ENCODE data around the gene CAVIN2. TPM values are rescaled to one million over a fixed set of nuclear protein-coding genes. Genes with fewer than 3 reads are reported as not detected.

The CAVIN2 gene
- total and polyA plus RNA-seq, 2 experiments from 2014 or later: 2.0 to 4.8 TPM

DNA sequence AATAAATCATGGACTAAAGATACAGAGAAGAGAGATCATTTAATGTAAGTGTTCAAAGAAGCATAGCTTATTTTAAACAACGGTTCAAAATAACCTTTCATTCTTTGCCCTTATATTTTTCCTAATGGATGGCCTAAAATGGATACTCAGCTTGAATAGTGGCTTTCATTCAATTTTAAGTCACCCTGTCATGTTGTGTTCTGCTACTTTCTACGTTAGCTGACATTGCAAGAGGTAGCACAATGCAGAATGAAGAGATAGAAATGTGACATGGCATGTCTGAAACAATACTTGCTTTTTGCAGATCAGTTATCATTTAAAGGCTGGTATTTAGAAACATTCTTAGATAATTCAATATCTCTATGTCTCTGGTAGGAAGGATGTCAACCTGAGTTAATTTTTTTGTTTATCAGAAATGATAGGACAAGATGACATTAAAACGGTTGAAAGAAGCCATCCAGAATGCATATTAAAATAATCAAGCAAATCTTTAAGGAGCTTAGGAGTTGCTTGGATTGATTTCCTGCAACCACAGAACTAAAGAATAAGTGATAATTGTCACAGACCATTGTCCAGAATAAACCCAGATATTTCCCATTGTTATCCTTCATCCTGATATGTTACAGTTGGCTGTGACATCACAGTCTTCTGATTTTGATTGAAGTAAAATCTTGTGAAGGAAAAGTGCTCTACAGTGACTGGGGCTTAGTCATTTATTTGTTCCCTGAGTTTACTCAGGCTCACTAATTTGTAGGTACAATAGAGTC, 41.7 kb upstream of the CAVIN2 start:
- Histone ChIP-seq H2AFZ (no peak overlapping the region), H3K27ac (no peak overlapping the region)
- WGBS (ENCODE audit: low lambda C conversion rate, missing lambda C conversion rate): 96% methylated on average over 3 of the region's 3 CpGs

DNA sequence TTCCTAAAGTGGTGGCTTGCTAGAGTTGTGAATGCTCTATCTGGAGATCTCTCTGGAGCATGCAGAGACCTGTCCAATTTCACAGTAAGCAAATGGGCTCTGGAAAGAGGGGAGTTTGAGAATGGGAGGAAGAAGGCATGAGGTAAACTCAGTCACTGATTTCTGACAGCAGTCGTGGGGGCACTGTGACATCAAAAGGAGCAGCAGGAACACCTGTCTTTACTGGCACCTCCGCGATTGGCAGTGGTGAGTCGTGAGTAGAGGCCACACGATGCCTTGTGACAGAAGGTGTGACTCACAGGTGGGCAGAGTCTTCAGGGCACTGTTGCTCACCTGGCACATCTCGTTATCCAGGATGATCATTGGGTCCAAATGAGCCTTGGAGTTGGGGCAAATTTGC, 38.8 kb upstream of the CAVIN2 start:
- Histone ChIP-seq H3K4me1 (ENCODE audit: insufficient read depth) (no peaks in the 10 kb centered on the region), H4K20me1 (ENCODE audit: insufficient read depth, poor library complexity, severe bottlenecking) (no peaks in the 10 kb centered on the region), H3K79me2 (no peaks in the 10 kb centered on the region), H3K27me3 (no peaks in the 10 kb centered on the region), H3K9me2 (replicated peaks; ENCODE audit: insufficient read depth) (no peaks in the 10 kb centered on the region), H2AFZ (no peak overlapping the region), H3K9me3 (ENCODE audit: low read depth) (no peaks in the 10 kb centered on the region), H3K27ac (no peak overlapping the region), H3K4me3 (no peak overlapping the region), H3K4me2 (no peak overlapping the region), H3K36me3 (replicated peaks; ENCODE audit: insufficient read depth, low read depth) (no peaks in the 10 kb centered on the region)
- 95% methylated on average over 6 of the region's 6 CpGs for WGBS (ENCODE audit: low lambda C conversion rate, missing lambda C conversion rate)
- no peak for DNase-seq (ENCODE audit: low spot score)
- TF ChIP-seq, protein P1, sequence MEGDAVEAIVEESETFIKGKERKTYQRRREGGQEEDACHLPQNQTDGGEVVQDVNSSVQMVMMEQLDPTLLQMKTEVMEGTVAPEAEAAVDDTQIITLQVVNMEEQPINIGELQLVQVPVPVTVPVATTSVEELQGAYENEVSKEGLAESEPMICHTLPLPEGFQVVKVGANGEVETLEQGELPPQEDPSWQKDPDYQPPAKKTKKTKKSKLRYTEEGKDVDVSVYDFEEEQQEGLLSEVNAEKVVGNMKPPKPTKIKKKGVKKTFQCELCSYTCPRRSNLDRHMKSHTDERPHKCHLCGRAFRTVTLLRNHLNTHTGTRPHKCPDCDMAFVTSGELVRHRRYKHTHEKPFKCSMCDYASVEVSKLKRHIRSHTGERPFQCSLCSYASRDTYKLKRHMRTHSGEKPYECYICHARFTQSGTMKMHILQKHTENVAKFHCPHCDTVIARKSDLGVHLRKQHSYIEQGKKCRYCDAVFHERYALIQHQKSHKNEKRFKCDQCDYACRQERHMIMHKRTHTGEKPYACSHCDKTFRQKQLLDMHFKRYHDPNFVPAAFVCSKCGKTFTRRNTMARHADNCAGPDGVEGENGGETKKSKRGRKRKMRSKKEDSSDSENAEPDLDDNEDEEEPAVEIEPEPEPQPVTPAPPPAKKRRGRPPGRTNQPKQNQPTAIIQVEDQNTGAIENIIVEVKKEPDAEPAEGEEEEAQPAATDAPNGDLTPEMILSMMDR (IDR thresholded peaks at IDR 0.05; ENCODE audit: poor library complexity): no peak
- TF ChIP-seq EZH2 (IDR thresholded peaks at IDR 0.05; ENCODE audit: borderline replicate concordance) (no peak), EZH2phosphoT487 (IDR thresholded peaks at IDR 0.05; ENCODE audit: low read depth, severe bottlenecking, unreplicated experiment) (no peak)

More for the DNA sequence above, 41.7 kb upstream of the CAVIN2 start:
- H3K4me2 ChIP-seq: no peak overlapping the region
- DNase-seq (ENCODE audit: low spot score): no peak
- H3K79me2 ChIP-seq: no peaks in the 10 kb centered on the region
- H3K9me2 ChIP-seq (replicated peaks; ENCODE audit: insufficient read depth): no peaks in the 10 kb centered on the region
- H4K20me1 ChIP-seq (ENCODE audit: insufficient read depth, poor library complexity, severe bottlenecking): no peaks in the 10 kb centered on the region
- no peaks in the 10 kb centered on the region for H3K27me3 ChIP-seq
- no peaks in the 10 kb centered on the region for H3K9me3 ChIP-seq (ENCODE audit: low read depth)
- H3K36me3 ChIP-seq (replicated peaks; ENCODE audit: insufficient read depth, low read depth): no peaks in the 10 kb centered on the region
- TF ChIP-seq EZH2phosphoT487 (IDR thresholded peaks at IDR 0.05; ENCODE audit: low read depth, severe bottlenecking, unreplicated experiment) (no peak), EZH2 (IDR thresholded peaks at IDR 0.05; ENCODE audit: borderline replicate concordance) (no peak)
- TF ChIP-seq, protein P1 (IDR thresholded peaks at IDR 0.05; ENCODE audit: poor library complexity): no peak
- H3K4me3 ChIP-seq: no peak overlapping the region
- no peaks in the 10 kb centered on the region for H3K4me1 ChIP-seq (ENCODE audit: insufficient read depth)

DNA sequence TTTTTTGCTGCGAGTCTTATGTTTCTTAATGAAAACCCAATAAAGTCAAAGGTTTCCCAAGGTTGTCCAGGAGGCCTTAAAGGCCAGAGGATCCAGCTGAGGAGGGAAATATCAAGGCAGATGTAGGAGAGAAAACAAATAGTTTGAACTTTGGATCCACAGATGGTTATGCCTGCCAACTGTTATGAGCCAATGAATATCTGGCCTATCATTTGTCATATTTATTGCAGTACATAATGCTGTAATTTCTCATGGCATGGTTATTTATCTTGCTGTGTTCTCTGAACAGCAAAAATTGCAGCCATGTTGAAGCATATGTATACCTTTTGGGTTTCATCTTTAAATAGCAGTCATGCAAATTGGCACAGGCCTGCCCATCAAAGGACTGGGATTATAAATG, 38.2 kb upstream of the CAVIN2 start:
- H3K36me3 ChIP-seq (replicated peaks; ENCODE audit: insufficient read depth, low read depth): no peaks in the 10 kb centered on the region
- H3K27me3 ChIP-seq: no peaks in the 10 kb centered on the region
- 79% methylated on average over 1 of the region's 1 CpG for WGBS (ENCODE audit: low lambda C conversion rate, missing lambda C conversion rate)
- no peak overlapping the region for H3K4me3 ChIP-seq
- H3K79me2 ChIP-seq: no peaks in the 10 kb centered on the region
- H4K20me1 ChIP-seq (ENCODE audit: insufficient read depth, poor library complexity, severe bottlenecking): no peaks in the 10 kb centered on the region
- H3K27ac ChIP-seq: no peak overlapping the region
- no peak overlapping the region for H2AFZ ChIP-seq
- TF ChIP-seq EZH2phosphoT487 (IDR thresholded peaks at IDR 0.05; ENCODE audit: low read depth, severe bottlenecking, unreplicated experiment): no peak
- TF ChIP-seq, protein P1 (IDR thresholded peaks at IDR 0.05; ENCODE audit: poor library complexity): no peak
- TF ChIP-seq EZH2 (IDR thresholded peaks at IDR 0.05; ENCODE audit: borderline replicate concordance): no peak
- no peaks in the 10 kb centered on the region for H3K9me3 ChIP-seq (ENCODE audit: low read depth)
- no peak overlapping the region for H3K4me2 ChIP-seq
- DNase-seq (ENCODE audit: low spot score): no peak
- no peaks in the 10 kb centered on the region for H3K4me1 ChIP-seq (ENCODE audit: insufficient read depth)
- H3K9me2 ChIP-seq (replicated peaks; ENCODE audit: insufficient read depth): no peaks in the 10 kb centered on the region
